Measurements from ENCODE around the gene ZNRF2.
"Not testable (repeated sequence)": the region's sequence is repeated elsewhere in the genome, so short reads cannot be mapped to it uniquely, and the experiment has no call there.

Gene ZNRF2

DNA sequence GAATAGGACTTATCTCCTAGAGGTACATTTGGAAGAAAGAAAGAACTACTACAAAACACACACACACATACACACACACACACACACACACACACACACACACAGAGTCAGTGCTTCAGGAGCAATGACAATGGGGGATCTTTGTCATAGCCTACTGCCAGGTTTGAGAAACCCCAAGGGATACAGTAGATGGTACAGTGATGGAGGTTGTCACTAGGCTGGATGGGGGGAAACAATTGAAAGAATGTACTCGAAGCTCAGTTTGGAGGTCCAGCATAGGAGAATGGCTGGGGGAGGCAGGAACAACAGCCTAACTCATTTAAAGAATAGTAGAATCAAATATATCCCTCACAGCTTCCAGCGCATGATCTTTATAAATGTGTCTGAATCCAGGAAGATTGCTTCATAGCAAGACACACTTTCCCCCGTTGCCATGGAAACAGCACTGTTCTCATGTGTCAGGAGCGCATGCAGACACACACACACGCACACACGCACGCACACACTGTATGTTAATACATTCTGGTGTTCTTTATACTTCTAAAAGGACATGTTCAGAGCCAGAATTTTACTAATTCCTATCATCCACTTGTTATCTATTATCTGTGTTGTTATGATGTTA lies 32.6 kb upstream of the ZNRF2 start:
- peaks cover 6% of the 10 kb centered on the region for H3K27me3 ChIP-seq (ENCODE audit: insufficient read depth, low read length)
- no peak overlapping the region for H2AFZ ChIP-seq (ENCODE audit: low read depth, low read length)
- H3K4me3 ChIP-seq (ENCODE audit: low read length): no peak overlapping the region
- H3K9me3 ChIP-seq (ENCODE audit: low read length): no peaks in the 10 kb centered on the region
- H3K4me1 ChIP-seq (ENCODE audit: insufficient read depth, low read length): peaks cover 18% of the 10 kb centered on the region
- H3K36me3 ChIP-seq (ENCODE audit: insufficient read depth, low read length): no peaks in the 10 kb centered on the region

DNA sequence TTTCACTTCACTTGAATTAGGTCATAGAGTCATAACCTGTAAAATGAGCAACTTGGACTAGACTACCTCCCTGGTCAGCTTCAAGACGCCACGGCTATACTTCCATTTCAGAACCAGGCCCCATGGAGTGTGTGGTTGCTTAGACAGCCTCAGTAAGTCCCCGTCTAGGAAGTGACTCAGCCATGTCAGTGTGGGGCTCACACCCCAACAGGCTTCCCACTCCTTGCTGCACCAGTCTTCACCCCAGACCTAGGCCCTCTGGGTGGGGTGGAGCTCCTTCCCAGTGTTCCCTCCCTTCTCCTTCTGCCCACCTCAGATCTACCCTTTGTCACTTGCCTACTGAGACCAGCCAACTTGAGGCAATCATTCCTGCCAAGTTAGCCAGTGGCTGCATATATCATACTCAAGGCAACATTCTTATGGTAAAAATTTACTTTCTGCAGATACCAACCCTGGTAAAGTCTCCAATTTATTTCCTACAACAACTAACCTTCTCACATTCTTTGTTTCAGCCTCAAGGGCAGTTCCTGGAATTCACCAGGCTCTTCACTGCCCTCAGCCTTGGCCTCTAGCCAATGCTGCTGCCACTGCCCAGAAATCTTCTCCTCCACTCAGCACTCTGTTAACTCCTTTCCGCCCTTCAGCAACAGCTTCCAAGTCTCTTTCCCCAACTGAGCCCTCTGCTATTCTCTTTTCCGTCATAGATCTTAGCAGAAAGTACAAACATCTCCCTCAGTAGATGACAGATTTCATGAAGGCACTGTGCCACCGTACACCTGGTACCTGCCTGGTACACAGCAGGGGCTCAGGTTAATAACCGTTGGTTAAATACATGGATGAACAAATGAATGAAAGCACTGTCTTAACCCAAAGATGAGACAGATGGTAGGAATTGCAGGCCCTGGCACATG lies 31.3 kb upstream of the ZNRF2 start:
- Histone ChIP-seq H3K4me1 (ENCODE audit: insufficient read depth, low read length) (peaks cover 5% of the 10 kb centered on the region), H3K27me3 (ENCODE audit: insufficient read depth, low read length) (peaks cover 7% of the 10 kb centered on the region), H3K36me3 (ENCODE audit: insufficient read depth, low read length) (no peaks in the 10 kb centered on the region), H3K9me3 (ENCODE audit: low read length) (no peaks in the 10 kb centered on the region), H2AFZ (ENCODE audit: low read depth, low read length) (no peak overlapping the region), H3K4me3 (ENCODE audit: low read length) (no peak overlapping the region)

DNA sequence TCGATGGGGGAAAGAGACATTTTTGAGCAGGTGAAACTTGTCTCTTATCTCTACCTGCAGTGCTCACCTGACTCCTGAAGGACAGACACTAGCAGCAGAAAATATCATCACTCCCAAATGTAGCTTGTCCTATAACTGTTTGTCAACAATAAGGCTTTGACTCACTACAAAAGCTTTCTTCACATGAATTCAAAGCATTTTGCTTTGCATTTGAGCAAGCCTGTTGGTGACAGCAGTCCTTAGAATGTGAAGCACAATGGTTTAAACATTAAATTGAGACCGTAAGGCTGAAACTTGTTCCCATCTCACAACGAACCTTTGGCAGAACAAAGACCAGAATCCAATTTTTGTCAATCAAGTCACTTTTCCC lies 30.6 kb upstream of the ZNRF2 start:
- H3K36me3 ChIP-seq (ENCODE audit: insufficient read depth, low read length): no peaks in the 10 kb centered on the region
- H3K27me3 ChIP-seq (ENCODE audit: insufficient read depth, low read length): peaks cover 7% of the 10 kb centered on the region
- H3K9me3 ChIP-seq (ENCODE audit: low read length): no peaks in the 10 kb centered on the region
- H3K4me3 ChIP-seq (ENCODE audit: low read length): no peak overlapping the region
- H3K4me1 ChIP-seq (ENCODE audit: insufficient read depth, low read length): peaks cover 3% of the 10 kb centered on the region
- no peak overlapping the region for H2AFZ ChIP-seq (ENCODE audit: low read depth, low read length)

DNA sequence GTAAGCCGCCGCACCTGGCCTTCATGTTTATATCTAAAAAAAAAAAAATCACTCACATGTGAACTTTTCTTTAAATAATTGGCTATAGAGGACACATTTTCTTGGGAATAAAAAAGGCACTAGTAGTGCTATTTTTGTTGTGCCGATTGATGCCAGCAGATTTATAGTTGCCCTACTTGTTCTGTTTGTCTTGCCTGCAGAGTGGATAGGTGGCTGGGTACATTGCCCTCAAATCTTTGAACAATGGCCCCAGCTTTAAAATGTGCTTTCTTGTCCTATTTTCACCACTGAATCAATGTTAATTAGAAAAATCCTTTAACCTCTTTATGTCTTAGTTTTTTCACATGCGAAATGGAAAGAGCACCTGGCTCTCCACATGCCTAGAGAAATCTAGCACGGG lies 30.1 kb upstream of the ZNRF2 start:
- Histone ChIP-seq H3K36me3 (ENCODE audit: insufficient read depth, low read length) (no peaks in the 10 kb centered on the region), H3K9me3 (ENCODE audit: low read length) (no peaks in the 10 kb centered on the region), H3K4me1 (ENCODE audit: insufficient read depth, low read length) (peaks cover 3% of the 10 kb centered on the region), H3K4me3 (ENCODE audit: low read length) (no peak overlapping the region), H3K27me3 (ENCODE audit: insufficient read depth, low read length) (peaks cover 7% of the 10 kb centered on the region), H2AFZ (ENCODE audit: low read depth, low read length) (no peak overlapping the region)

DNA sequence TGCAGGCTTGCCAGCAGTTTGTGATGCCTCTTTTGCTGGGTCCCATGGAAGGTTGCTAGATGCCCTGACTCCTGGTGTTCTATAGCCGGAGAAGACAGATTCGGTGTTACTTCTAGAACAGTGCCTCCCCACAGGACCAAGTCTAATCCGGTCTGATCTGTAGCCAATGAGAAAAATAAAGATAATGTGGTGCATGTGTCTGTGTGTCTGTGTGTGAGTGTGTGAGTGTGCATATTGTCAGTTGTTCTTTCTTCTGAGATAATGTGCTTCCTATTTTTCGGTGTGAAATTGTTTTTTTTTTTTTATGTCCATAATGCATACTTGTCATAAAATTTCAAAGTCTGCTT lies 29.7 kb upstream of the ZNRF2 start:
- Histone ChIP-seq H2AFZ (ENCODE audit: low read depth, low read length) (no peak overlapping the region), H3K36me3 (ENCODE audit: insufficient read depth, low read length) (no peaks in the 10 kb centered on the region), H3K9me3 (ENCODE audit: low read length) (no peaks in the 10 kb centered on the region), H3K4me1 (ENCODE audit: insufficient read depth, low read length) (peaks cover 3% of the 10 kb centered on the region), H3K27me3 (ENCODE audit: insufficient read depth, low read length) (peaks cover 7% of the 10 kb centered on the region), H3K4me3 (ENCODE audit: low read length) (no peak overlapping the region)

GRCh38 chr7:30255064-30255769 lies 29.2 kb upstream of the ZNRF2 start:
- Histone ChIP-seq H2AFZ (ENCODE audit: low read depth, low read length) (no peak overlapping the region), H3K27me3 (ENCODE audit: insufficient read depth, low read length) (peaks cover 7% of the 10 kb centered on the region)

DNA sequence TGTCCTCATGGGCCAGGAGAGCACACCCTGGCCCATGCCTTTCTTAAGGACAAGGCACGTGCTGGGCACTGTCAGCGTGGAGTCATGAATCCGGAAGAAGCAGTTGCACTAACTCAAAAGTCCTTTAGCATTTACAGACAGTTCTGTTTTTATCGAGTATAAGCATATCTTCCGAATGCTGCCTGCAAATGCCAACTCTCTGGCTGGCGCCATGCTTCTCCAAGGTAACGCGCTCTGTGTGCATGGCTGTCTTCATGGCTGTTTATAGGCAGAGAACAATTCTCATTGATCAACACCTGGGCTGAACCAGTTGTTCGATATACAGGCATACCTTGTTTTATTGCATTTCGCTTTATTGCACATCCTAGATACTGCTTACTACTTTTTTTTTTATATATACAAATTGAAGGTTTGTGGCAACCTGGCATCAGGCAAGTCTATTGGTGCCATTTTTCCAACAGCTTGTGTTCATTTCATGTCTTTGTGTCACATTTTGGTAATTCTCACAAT lies 28.0 kb upstream of the ZNRF2 start:
- Histone ChIP-seq H3K27me3 (ENCODE audit: insufficient read depth, low read length) (peaks cover 7% of the 10 kb centered on the region), H3K4me1 (ENCODE audit: insufficient read depth, low read length) (peaks cover 3% of the 10 kb centered on the region), H3K9me3 (ENCODE audit: low read length) (no peaks in the 10 kb centered on the region), H2AFZ (ENCODE audit: low read depth, low read length) (no peak overlapping the region), H3K4me3 (ENCODE audit: low read length) (no peak overlapping the region), H3K36me3 (ENCODE audit: insufficient read depth, low read length) (no peaks in the 10 kb centered on the region)

More at GRCh38 chr7:30255064-30255769, 29.2 kb upstream of the ZNRF2 start:
- Histone ChIP-seq H3K36me3 (ENCODE audit: insufficient read depth, low read length) (no peaks in the 10 kb centered on the region), H3K4me3 (ENCODE audit: low read length) (no peak overlapping the region), H3K9me3 (ENCODE audit: low read length) (no peaks in the 10 kb centered on the region), H3K4me1 (ENCODE audit: insufficient read depth, low read length) (peaks cover 3% of the 10 kb centered on the region)

GRCh38 chr7:30260246-30260768 lies 24.1 kb upstream of the ZNRF2 start:
- H2AFZ ChIP-seq (ENCODE audit: low read depth, low read length): no peak overlapping the region
- peaks cover 2% of the 10 kb centered on the region for H3K27me3 ChIP-seq (ENCODE audit: insufficient read depth, low read length)
- H3K4me3 ChIP-seq (ENCODE audit: low read length): no peak overlapping the region
- H3K9me3 ChIP-seq (ENCODE audit: low read length): no peaks in the 10 kb centered on the region
- no peaks in the 10 kb centered on the region for H3K36me3 ChIP-seq (ENCODE audit: insufficient read depth, low read length)
- H3K4me1 ChIP-seq (ENCODE audit: insufficient read depth, low read length): no peaks in the 10 kb centered on the region

- Histone ChIP-seq H3K27me3 (ENCODE audit: insufficient read depth, low read length) (peaks cover 5% of the 10 kb centered on the region), H3K9me3 (ENCODE audit: low read length) (no peaks in the 10 kb centered on the region), H3K4me3 (ENCODE audit: low read length) (no peak overlapping the region), H3K4me1 (ENCODE audit: insufficient read depth, low read length) (no peaks in the 10 kb centered on the region), H2AFZ (ENCODE audit: low read depth, low read length) (no peak overlapping the region), H3K36me3 (ENCODE audit: insufficient read depth, low read length) (no peaks in the 10 kb centered on the region)
These were observed 21.2 kb upstream of the ZNRF2 start for GRCh38 chr7:30263090-30263710.

GRCh38 chr7:30264052-30264451 lies 20.3 kb upstream of the ZNRF2 start:
- Histone ChIP-seq H2AFZ (ENCODE audit: low read depth, low read length) (no peak overlapping the region), H3K9me3 (ENCODE audit: low read length) (no peaks in the 10 kb centered on the region), H3K36me3 (ENCODE audit: insufficient read depth, low read length) (no peaks in the 10 kb centered on the region), H3K4me1 (ENCODE audit: insufficient read depth, low read length) (no peaks in the 10 kb centered on the region), H3K27me3 (ENCODE audit: insufficient read depth, low read length) (peaks cover 8% of the 10 kb centered on the region), H3K4me3 (ENCODE audit: low read length) (no peak overlapping the region)

DNA sequence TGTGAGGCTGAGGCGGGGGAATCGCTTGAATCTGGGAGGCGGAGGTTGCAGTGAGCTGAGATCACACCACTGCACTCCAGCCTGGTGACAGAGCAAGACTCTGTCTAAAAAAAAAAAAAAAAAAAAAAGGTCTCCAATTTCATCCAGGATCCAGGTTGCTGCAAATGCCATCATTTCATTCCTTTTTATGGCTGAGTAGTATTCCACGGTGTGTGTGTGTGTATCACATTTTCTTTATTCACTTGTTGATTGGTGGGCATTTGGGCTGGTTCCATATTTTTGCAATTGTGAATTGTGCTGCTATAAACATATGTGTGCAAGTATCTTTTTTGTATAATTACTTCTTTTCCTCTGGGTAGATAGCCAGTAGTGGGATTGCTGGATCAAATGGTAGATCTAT lies 19.2 kb upstream of the ZNRF2 start:
- not testable (repeated sequence) for H3K9me3 ChIP-seq (ENCODE audit: low read length); H3K4me3 ChIP-seq (ENCODE audit: low read length); H2AFZ ChIP-seq (ENCODE audit: low read depth, low read length); H3K36me3 ChIP-seq (ENCODE audit: insufficient read depth, low read length); H3K4me1 ChIP-seq (ENCODE audit: insufficient read depth, low read length)
- H3K27me3 ChIP-seq (ENCODE audit: insufficient read depth, low read length): peaks cover 19% of the 10 kb centered on the region

GRCh38 chr7:30266686-30267085 lies 17.7 kb upstream of the ZNRF2 start:
- H3K36me3 ChIP-seq (ENCODE audit: insufficient read depth, low read length): no peaks in the 10 kb centered on the region
- H3K27me3 ChIP-seq (ENCODE audit: insufficient read depth, low read length): peaks cover 19% of the 10 kb centered on the region
- no peak overlapping the region for H3K4me3 ChIP-seq (ENCODE audit: low read length)
- no peaks in the 10 kb centered on the region for H3K9me3 ChIP-seq (ENCODE audit: low read length)
- no peaks in the 10 kb centered on the region for H3K4me1 ChIP-seq (ENCODE audit: insufficient read depth, low read length)
- no peak overlapping the region for H2AFZ ChIP-seq (ENCODE audit: low read depth, low read length)

Data from neuron (in vitro differentiated cells).